ENCODE results near the gene CYP4F3. TPM values are rescaled to one million over a fixed set of nuclear protein-coding genes. Genes with fewer than 3 reads are reported as not detected.

CYP4F3 gene
- total RNA-seq, 1 experiment from 2014 or later: not detected

GRCh38 chr19:15651791-15652190, 11.1 kb downstream of the CYP4F3 start:
- Histone ChIP-seq H3K14ac (ENCODE audit: insufficient read depth, low read length) (no peak overlapping the region), H3K18ac (ENCODE audit: insufficient read length, low read depth, low read length) (no peak overlapping the region), H2AFZ (ENCODE audit: low read length) (no peak overlapping the region), H3K9ac (ENCODE audit: extremely low read depth, insufficient read length, low read length) (no peak overlapping the region), H3K27ac (ENCODE audit: insufficient read length, low read depth, low read length) (no peak overlapping the region), H3K9me3 (ENCODE audit: control insufficient read depth, low read depth, low read length) (peaks cover 89% of the 10 kb centered on the region), H3K79me2 (ENCODE audit: insufficient read depth, low read length) (no peaks in the 10 kb centered on the region), H3K4me2 (ENCODE audit: insufficient read depth, insufficient read length, low read length) (no peak overlapping the region), H3K4ac (ENCODE audit: low read depth, low read length) (no peak overlapping the region), H4K8ac (replicated peaks; ENCODE audit: insufficient read length, low read depth, low read length) (no peak overlapping the region), H2AK5ac (ENCODE audit: insufficient read length, low read length) (no peak overlapping the region), H2BK5ac (ENCODE audit: insufficient read length, low read length) (no peak overlapping the region), H3K56ac (ENCODE audit: insufficient read length, low read depth, low read length) (no peak overlapping the region), H3K4me1 (ENCODE audit: insufficient read depth, low read length) (no peaks in the 10 kb centered on the region), H3T11ph (ENCODE audit: low read length) (no peak overlapping the region), H3K23me2 (ENCODE audit: insufficient read length, low read depth, low read length, poor library complexity, severe bottlenecking) (no peaks in the 10 kb centered on the region), H2BK15ac (ENCODE audit: low read depth, low read length) (no peak overlapping the region), H4K91ac (ENCODE audit: insufficient read length, low read depth, low read length) (no peak overlapping the region), H3K23ac (ENCODE audit: insufficient read length, low read depth, low read length) (no peak overlapping the region), H2BK12ac (ENCODE audit: insufficient read length, low read depth, low read length) (no peak overlapping the region), H2BK20ac (ENCODE audit: low read depth, low read length, poor library complexity, severe bottlenecking) (no peak overlapping the region), H3K79me1 (ENCODE audit: insufficient read depth, low read depth, low read length, poor library complexity, severe bottlenecking) (no peaks in the 10 kb centered on the region), H2BK120ac (ENCODE audit: low read depth, low read length, poor library complexity, severe bottlenecking) (no peak overlapping the region), H4K20me1 (ENCODE audit: control insufficient read depth, insufficient read depth, insufficient read length) (no peaks in the 10 kb centered on the region), H3K27me3 (ENCODE audit: insufficient read depth, low read length) (no peaks in the 10 kb centered on the region), H4K5ac (ENCODE audit: insufficient read length, low read depth, low read length) (no peak overlapping the region)
- no CpG with 5 or more reads among the region's 3 CpGs for WGBS (ENCODE audit: extremely low coverage, insufficient read length, low lambda C conversion rate)
- DNase-seq: no peak
- TF ChIP-seq CTCF (conservative IDR thresholded peaks at IDR 0.05): no peak
- Mint-ChIP-seq H3K27ac (no peak overlapping the region), H3K4me1 (no peaks in the 10 kb centered on the region), H3K36me3 (ENCODE audit: insufficient read depth in 1 of 3, low read depth in 3 of 3) (peaks cover 4 to 46% (median 13%) of the 10 kb centered on the region in 3 experiments; a peak in 6 of 7 replicates), H3K27me3 (ENCODE audit: low read depth) (no peaks in the 10 kb centered on the region; the same call in 1 of the 2 replicates), H3K9me3 (peaks cover 94 to 96% of the 10 kb centered on the region in 2 experiments), H3K4me3 (no peak overlapping the region; a peak in 1 of 5 replicates)

All from H9 (cell line).